Duodenal mucosa (tissue), 2 donors: ENCODE measurements around the gene OPA1.

Experiments
- H3K27ac ChIP-seq: one replicate; pipeline ENCODE4 v1.7.0; 2013; ENCODE audit warnings: low read depth, low read length
- H3K27me3 ChIP-seq, 2 donors: one replicate each; pipeline ENCODE4 v1.7.0; 2013; ENCODE audit warnings: low read length in 2 of 2, control low read depth in 1 of 2; ENCODE audit not compliant: insufficient read depth in 2 of 2, control insufficient read depth in 1 of 2
- H3K36me3 ChIP-seq, 2 donors: one replicate each; pipeline ENCODE4 v1.7.0; 2013; ENCODE audit warnings: low read length in 2 of 2, control low read depth in 1 of 2; ENCODE audit not compliant: insufficient read depth in 2 of 2, control insufficient read depth in 1 of 2
- H3K4me1 ChIP-seq, 2 donors: one replicate each; pipeline ENCODE4 v1.7.0; 2013; ENCODE audit warnings: low read length in 2 of 2, control low read depth in 1 of 2; ENCODE audit not compliant: insufficient read depth in 2 of 2, control insufficient read depth in 1 of 2
- H3K4me3 ChIP-seq, 2 donors: one replicate each; pipeline ENCODE4 v1.7.0; 2013; ENCODE audit warnings: low read length in 2 of 2, low read depth in 1 of 2
- H3K9ac ChIP-seq, 2 donors: one replicate each; pipeline ENCODE4 v1.7.0; 2013; ENCODE audit warnings: low read length in 2 of 2, low read depth in 1 of 2
- H3K9me3 ChIP-seq, 2 donors: one replicate each; pipeline ENCODE4 v1.7.0; 2013; ENCODE audit warnings: low read length in 2 of 2, control low read depth in 1 of 2; ENCODE audit not compliant: control insufficient read depth in 1 of 2

OPA1 gene

GRCh38 chr3:193662757-193663322 is 69.8 kb downstream of the OPA1 start:
- Histone ChIP-seq H3K4me3 (no peak overlapping the region), H3K27ac (no peak overlapping the region), H3K36me3 (peaks cover 6 to 53% of the 10 kb centered on the region in 2 donors), H3K9ac (no peak overlapping the region), H3K27me3 (no peaks in the 10 kb centered on the region), H3K9me3 (no peaks in the 10 kb centered on the region), H3K4me1 (no peaks in the 10 kb centered on the region)

- Histone ChIP-seq H3K27ac (no peak overlapping the region), H3K9ac (no peak overlapping the region), H3K4me3 (no peak overlapping the region), H3K4me1 (no peaks in the 10 kb centered on the region), H3K27me3 (no peaks in the 10 kb centered on the region), H3K9me3 (no peaks in the 10 kb centered on the region), H3K36me3 (peaks cover 17 to 57% of the 10 kb centered on the region in 2 donors)
Measured at GRCh38 chr3:193665370-193665989, 72.5 kb downstream of the OPA1 start.

- no peak overlapping the region for H3K4me3 ChIP-seq
- H3K27me3 ChIP-seq = no peaks in the 10 kb centered on the region
- no peaks in the 10 kb centered on the region for H3K4me1 ChIP-seq
- H3K9ac ChIP-seq = no peak overlapping the region
- H3K27ac ChIP-seq = no peak overlapping the region
- H3K36me3 ChIP-seq = peaks cover 11 to 22% of the 10 kb centered on the region in 2 donors
- H3K9me3 ChIP-seq = no peaks in the 10 kb centered on the region
Measured at GRCh38 chr3:193673845-193674244, 80.8 kb downstream of the OPA1 start.

GRCh38 chr3:193674714-193675113 is 81.7 kb downstream of the OPA1 start:
- Histone ChIP-seq H3K4me3 (no peak overlapping the region), H3K27ac (no peak overlapping the region), H3K36me3 (peaks cover 9 to 14% of the 10 kb centered on the region in 2 donors)

GRCh38 chr3:193677734-193678133 is 84.7 kb downstream of the OPA1 start:
- Histone ChIP-seq H3K4me1 (no peaks in the 10 kb centered on the region), H3K27me3 (no peaks in the 10 kb centered on the region), H3K36me3 (peaks cover 8 to 9% of the 10 kb centered on the region in 2 donors), H3K9ac (no peak overlapping the region), H3K27ac (no peak overlapping the region), H3K4me3 (no peak overlapping the region), H3K9me3 (no peaks in the 10 kb centered on the region)

More at GRCh38 chr3:193674714-193675113, 81.7 kb downstream of the OPA1 start:
- Histone ChIP-seq H3K9me3 (no peaks in the 10 kb centered on the region), H3K4me1 (no peaks in the 10 kb centered on the region), H3K9ac (no peak overlapping the region), H3K27me3 (no peaks in the 10 kb centered on the region)

GRCh38 chr3:193680220-193680619 is 87.2 kb downstream of the OPA1 start:
- no peaks in the 10 kb centered on the region for H3K4me1 ChIP-seq
- no peak overlapping the region for H3K4me3 ChIP-seq
- no peaks in the 10 kb centered on the region for H3K27me3 ChIP-seq
- no peaks in the 10 kb centered on the region for H3K9me3 ChIP-seq
- H3K36me3 ChIP-seq = peaks cover 4 to 14% of the 10 kb centered on the region in 2 donors
- H3K27ac ChIP-seq = no peak overlapping the region
- no peak overlapping the region for H3K9ac ChIP-seq

- H3K27me3 ChIP-seq = no peaks in the 10 kb centered on the region
- no peak overlapping the region for H3K9ac ChIP-seq
- H3K4me1 ChIP-seq = no peaks in the 10 kb centered on the region
- H3K4me3 ChIP-seq = no peak overlapping the region
- H3K27ac ChIP-seq = no peak overlapping the region
- peaks cover 0 to 14% of the 10 kb centered on the region in 2 donors for H3K36me3 ChIP-seq
- H3K9me3 ChIP-seq = no peaks in the 10 kb centered on the region
Measured at GRCh38 chr3:193681631-193682030, 88.6 kb downstream of the OPA1 start.

- H3K36me3 ChIP-seq = peaks cover 0 to 7% of the 10 kb centered on the region in 2 donors
- no peak overlapping the region for H3K9ac ChIP-seq
- no peaks in the 10 kb centered on the region for H3K27me3 ChIP-seq
- no peak overlapping the region for H3K4me3 ChIP-seq
- no peak overlapping the region for H3K27ac ChIP-seq
- no peaks in the 10 kb centered on the region for H3K9me3 ChIP-seq
- H3K4me1 ChIP-seq = peaks cover 11 to 12% of the 10 kb centered on the region in 2 donors
Measured at GRCh38 chr3:193686665-193687483, 93.9 kb downstream of the OPA1 start.

- H3K4me1 ChIP-seq = peaks cover 11 to 12% of the 10 kb centered on the region in 2 donors
- H3K36me3 ChIP-seq = peaks cover 3 to 15% of the 10 kb centered on the region in 2 donors
- H3K4me3 ChIP-seq = no peak overlapping the region
- H3K27me3 ChIP-seq = no peaks in the 10 kb centered on the region
- H3K27ac ChIP-seq = no peak overlapping the region
- no peaks in the 10 kb centered on the region for H3K9me3 ChIP-seq
- no peak overlapping the region for H3K9ac ChIP-seq
Measured at GRCh38 chr3:193688834-193689714, 96.1 kb downstream of the OPA1 start.
